OCI-LY3 (cell line): ENCODE results near the gene CEMIP2.

ENCODE experiments used
- H2AFZ ChIP-seq: fragments of 200-600, 300-600 bp; shearing (Covaris generic); 2 replicates; pipeline ENCODE4 v1.6.0; 2014; ENCODE audit warnings: antibody characterized with exemption, low read depth, low read length
- H3K27ac ChIP-seq: fragments of 200-600, 300-600 bp; sonication (generic); 2 replicates; pipeline ENCODE4 v1.5.1; 2014; ENCODE audit warnings: mild to moderate bottlenecking, low read length, moderate library complexity, mixed read lengths
- H3K27me3 ChIP-seq: fragments of 200-600, 300-600 bp; sonication (generic); 2 replicates; pipeline ENCODE4 v1.6.1; 2014; ENCODE audit warnings: low read depth, low read length, mixed read lengths
- H3K36me3 ChIP-seq: fragments of 200-600, 300-600 bp; sonication (generic); replicated peaks from 2 replicates; pipeline ENCODE3; 2014; ENCODE audit warnings: low read depth, low read length, mixed read lengths
- H3K4me1 ChIP-seq: fragments of 300-600, 200-600 bp; sonication (generic); 2 replicates; pipeline ENCODE4 v1.6.1; 2014; ENCODE audit warnings: low read length, mixed read lengths
- H3K4me2 ChIP-seq: fragments of 200-600, 300-600 bp; sonication (generic); 2 replicates; pipeline ENCODE4 v1.6.1; 2014; ENCODE audit warnings: low read length, mixed read lengths
- H3K4me3 ChIP-seq: fragments of 300-600, 200-600 bp; sonication (generic); 2 replicates; pipeline ENCODE4 v1.5.1; 2014; ENCODE audit warnings: antibody characterized with exemption, mild to moderate bottlenecking, low read length, moderate library complexity
- H3K79me2 ChIP-seq: fragments of 300-600, 200-600 bp; shearing (Covaris generic); 2 replicates; pipeline ENCODE4 v1.6.1; 2014; ENCODE audit warnings: mild to moderate bottlenecking, low read length, mixed read lengths
- H3K9ac ChIP-seq: fragments of 300-600, 200-600 bp; shearing (Covaris generic); 2 replicates; pipeline ENCODE4 v1.6.0; 2014; ENCODE audit warnings: mild to moderate bottlenecking, low read length, moderate library complexity
- H3K9me3 ChIP-seq: fragments of 200-600, 300-600 bp; shearing (Covaris generic); 2 replicates; pipeline ENCODE4 v1.6.1; 2014; ENCODE audit warnings: low read length, mixed read lengths; ENCODE audit not compliant: insufficient read depth
- H4K20me1 ChIP-seq: fragments of 200-600, 300-600 bp; sonication (generic); 2 replicates; pipeline ENCODE4 v1.6.1; 2016; ENCODE audit warnings: low read length, mixed read lengths; ENCODE audit not compliant: insufficient read depth
- EZH2phosphoT487 ChIP-seq: fragments of 200-600 bp; shearing (Covaris generic); IDR thresholded peaks from 2 replicates; pipeline ENCODE4 v1.6.1; 2018; ENCODE audit warnings: antibody characterized with exemption, mixed run types, low read depth
- TF ChIP-seq, protein P1 (sequence below): fragments of 200-600, 300-600 bp; sonication (generic); IDR thresholded peaks from 2 replicates; pipeline ENCODE4 v1.5.1; 2014; ENCODE audit warnings: antibody characterized with exemption, low read length, low read depth

CEMIP2 gene

DNA sequence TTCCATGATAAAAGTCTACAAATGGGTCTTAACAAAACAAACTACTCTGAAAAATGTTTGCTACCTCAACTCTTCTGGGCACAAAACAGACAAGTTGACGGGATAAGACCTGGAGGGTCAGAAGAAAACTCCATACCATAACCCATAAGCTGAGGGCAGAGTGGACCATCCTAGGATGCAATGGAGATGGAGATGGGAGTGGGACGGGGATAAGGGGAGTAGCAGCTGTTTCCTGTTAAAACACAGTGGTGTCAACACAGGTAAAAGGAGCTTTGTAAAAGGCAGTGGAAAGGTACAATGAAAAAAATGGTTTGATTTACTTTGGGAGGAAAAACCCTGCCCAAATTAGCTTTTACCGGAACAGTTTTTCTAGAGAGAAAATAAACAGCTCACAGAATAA lies 41.6 kb downstream of the CEMIP2 start:
- Histone ChIP-seq H3K27me3 (no peaks in the 10 kb centered on the region), H3K79me2 (no peaks in the 10 kb centered on the region), H3K4me2 (no peak overlapping the region), H3K4me3 (no peak overlapping the region), H3K27ac (no peak overlapping the region), H3K4me1 (no peaks in the 10 kb centered on the region), H3K36me3 (no peaks in the 10 kb centered on the region), H3K9ac (no peak overlapping the region), H2AFZ (no peak overlapping the region), H3K9me3 (no peaks in the 10 kb centered on the region), H4K20me1 (no peaks in the 10 kb centered on the region)
- TF ChIP-seq EZH2phosphoT487: no peak
- TF ChIP-seq, protein P1, sequence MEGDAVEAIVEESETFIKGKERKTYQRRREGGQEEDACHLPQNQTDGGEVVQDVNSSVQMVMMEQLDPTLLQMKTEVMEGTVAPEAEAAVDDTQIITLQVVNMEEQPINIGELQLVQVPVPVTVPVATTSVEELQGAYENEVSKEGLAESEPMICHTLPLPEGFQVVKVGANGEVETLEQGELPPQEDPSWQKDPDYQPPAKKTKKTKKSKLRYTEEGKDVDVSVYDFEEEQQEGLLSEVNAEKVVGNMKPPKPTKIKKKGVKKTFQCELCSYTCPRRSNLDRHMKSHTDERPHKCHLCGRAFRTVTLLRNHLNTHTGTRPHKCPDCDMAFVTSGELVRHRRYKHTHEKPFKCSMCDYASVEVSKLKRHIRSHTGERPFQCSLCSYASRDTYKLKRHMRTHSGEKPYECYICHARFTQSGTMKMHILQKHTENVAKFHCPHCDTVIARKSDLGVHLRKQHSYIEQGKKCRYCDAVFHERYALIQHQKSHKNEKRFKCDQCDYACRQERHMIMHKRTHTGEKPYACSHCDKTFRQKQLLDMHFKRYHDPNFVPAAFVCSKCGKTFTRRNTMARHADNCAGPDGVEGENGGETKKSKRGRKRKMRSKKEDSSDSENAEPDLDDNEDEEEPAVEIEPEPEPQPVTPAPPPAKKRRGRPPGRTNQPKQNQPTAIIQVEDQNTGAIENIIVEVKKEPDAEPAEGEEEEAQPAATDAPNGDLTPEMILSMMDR: no peak

DNA sequence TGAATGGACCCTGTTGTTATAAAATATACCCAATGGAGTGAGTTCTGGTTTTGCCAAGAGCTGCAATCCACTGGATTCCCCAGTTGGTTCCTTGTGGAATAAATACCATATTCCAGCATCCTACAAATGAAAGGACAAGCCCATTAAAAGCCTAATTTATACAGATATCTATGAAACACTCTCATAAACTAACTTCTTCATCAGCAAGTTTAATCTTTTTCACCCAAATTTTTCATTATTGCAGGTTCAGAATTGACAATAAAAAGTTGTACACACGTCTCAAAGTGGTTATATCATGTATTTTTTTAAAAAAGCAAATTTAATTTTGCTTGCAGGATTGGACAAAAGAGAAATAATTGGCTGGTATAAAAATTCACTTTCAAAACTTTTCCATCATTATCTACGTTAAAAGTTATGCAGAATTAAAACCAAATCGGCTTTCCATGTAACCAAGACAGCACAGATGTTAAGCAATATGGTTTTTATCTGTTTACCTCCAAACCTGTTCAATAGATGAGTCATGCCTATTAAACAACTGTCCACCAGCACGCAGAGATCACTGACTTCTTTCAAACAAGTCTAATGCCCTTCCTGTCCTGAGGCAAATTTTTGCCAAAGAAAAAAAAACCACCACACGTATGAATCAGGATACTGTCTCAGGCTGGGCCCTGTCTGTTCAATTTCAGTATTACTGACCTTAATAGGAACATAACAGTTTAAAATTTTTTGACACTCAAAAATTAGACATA lies 42.5 kb downstream of the CEMIP2 start:
- no peak overlapping the region for H3K9ac ChIP-seq
- no peaks in the 10 kb centered on the region for H3K4me1 ChIP-seq
- no peaks in the 10 kb centered on the region for H3K79me2 ChIP-seq
- no peak overlapping the region for H3K27ac ChIP-seq
- no peaks in the 10 kb centered on the region for H3K27me3 ChIP-seq
- no peak for TF ChIP-seq EZH2phosphoT487
- TF ChIP-seq, protein P1: no peak
- H4K20me1 ChIP-seq: no peaks in the 10 kb centered on the region
- no peak overlapping the region for H3K4me3 ChIP-seq
- no peaks in the 10 kb centered on the region for H3K9me3 ChIP-seq
- no peak overlapping the region for H2AFZ ChIP-seq
- no peaks in the 10 kb centered on the region for H3K36me3 ChIP-seq
- H3K4me2 ChIP-seq: no peak overlapping the region

DNA sequence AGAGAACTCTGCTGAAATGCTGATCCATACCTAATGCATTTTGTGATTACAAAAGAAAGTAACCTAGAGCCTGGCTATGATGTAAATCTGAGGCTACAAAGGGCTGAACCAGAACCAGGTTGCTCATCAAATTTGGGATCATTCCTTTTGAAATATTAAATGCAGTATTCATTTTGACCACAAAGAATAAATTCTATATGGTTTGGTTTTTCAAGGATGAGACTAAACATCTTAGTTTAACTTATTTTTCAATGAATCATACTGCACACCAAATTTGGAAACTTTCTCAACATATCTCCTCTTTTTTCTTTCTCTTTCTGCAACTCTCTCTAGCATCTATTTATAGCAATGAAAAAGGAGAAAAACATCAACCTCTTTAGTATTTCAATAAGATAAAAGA lies 46.5 kb downstream of the CEMIP2 start:
- Histone ChIP-seq H3K36me3 (no peaks in the 10 kb centered on the region), H3K79me2 (no peaks in the 10 kb centered on the region), H4K20me1 (no peaks in the 10 kb centered on the region), H3K9me3 (no peaks in the 10 kb centered on the region), H3K27ac (no peak overlapping the region), H3K4me3 (no peak overlapping the region), H3K9ac (no peak overlapping the region), H3K27me3 (no peaks in the 10 kb centered on the region), H2AFZ (no peak overlapping the region), H3K4me1 (no peaks in the 10 kb centered on the region), H3K4me2 (no peak overlapping the region)
- no peak for TF ChIP-seq EZH2phosphoT487
- TF ChIP-seq, protein P1: no peak

DNA sequence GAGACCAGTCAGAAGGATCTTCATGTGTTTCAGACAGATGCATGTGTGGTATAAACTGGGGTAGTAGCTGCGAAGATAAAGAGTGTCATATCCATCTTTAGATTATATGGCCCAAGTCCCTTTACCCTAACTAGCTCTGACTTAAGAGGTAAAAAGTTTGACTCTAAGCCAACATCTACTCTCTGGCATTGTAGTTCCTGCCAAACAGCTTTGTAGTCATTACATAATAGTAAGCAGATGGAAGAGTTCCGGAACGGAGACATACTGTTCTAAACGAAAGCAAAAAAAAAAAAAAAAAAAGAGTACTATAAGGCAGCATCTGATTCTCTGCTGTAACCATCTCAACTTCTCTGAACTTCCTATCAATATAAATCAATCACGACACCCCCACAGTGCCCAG lies 48.8 kb downstream of the CEMIP2 start:
- H3K4me1 ChIP-seq: no peaks in the 10 kb centered on the region
- no peak overlapping the region for H3K9ac ChIP-seq
- TF ChIP-seq, protein P1: no peak
- TF ChIP-seq EZH2phosphoT487: no peak
- H3K27ac ChIP-seq: no peak overlapping the region
- H3K36me3 ChIP-seq: no peaks in the 10 kb centered on the region
- H2AFZ ChIP-seq: no peak overlapping the region
- no peak overlapping the region for H3K4me2 ChIP-seq
- no peak overlapping the region for H3K4me3 ChIP-seq
- no peaks in the 10 kb centered on the region for H3K27me3 ChIP-seq
- H3K9me3 ChIP-seq: no peaks in the 10 kb centered on the region
- no peaks in the 10 kb centered on the region for H4K20me1 ChIP-seq
- no peaks in the 10 kb centered on the region for H3K79me2 ChIP-seq
